HepG2 (cell line): Measurements from ENCODE around the gene IQCH. TPM values are rescaled to one million over a fixed set of nuclear protein-coding genes. Genes with fewer than 3 reads are reported as not detected.
A peak's percentile ranks its signal among the peaks of the same experiment; 100 is the strongest.

ENCODE experiments used
- ARID5B ChIP-seq: IDR thresholded peaks from 2 replicates; pipeline ENCODE4 v1.4.0; 2020; ENCODE audit warnings: mild to moderate bottlenecking, missing genetic modification reagents
- BCL6 ChIP-seq: IDR thresholded peaks from 2 replicates; pipeline ENCODE4 v1.6.1; 2016; ENCODE audit warnings: missing genetic modification reagents, missing compliant biosample characterization
- MATR3 ChIP-seq: sonication (generic); formaldehyde crosslinking; IDR thresholded peaks from 2 replicates; pipeline ENCODE4 v1.4.0; 2020; ENCODE audit warnings: missing genetic modification reagents
- MYC ChIP-seq: sonication (generic); formaldehyde crosslinking; IDR thresholded peaks from 2 replicates; pipeline ENCODE4 v1.9.0; 2021; ENCODE audit warnings: missing genetic modification reagents, borderline replicate concordance
- NR0B2 ChIP-seq: sonication (generic); formaldehyde crosslinking; IDR thresholded peaks from 2 replicates; pipeline ENCODE4 v1.4.0; 2020; ENCODE audit warnings: mild to moderate bottlenecking, missing genetic modification reagents
- PHF5A ChIP-seq: IDR thresholded peaks from one replicate; pipeline ENCODE4 v1.6.1; 2018; ENCODE audit warnings: low read depth, missing genetic modification reagents; ENCODE audit not compliant: unreplicated experiment
- POGK ChIP-seq: sonication (generic); formaldehyde crosslinking; conservative IDR thresholded peaks from 2 replicates; pipeline ENCODE4 v1.8.0; 2022; ENCODE audit warnings: mild to moderate bottlenecking, moderate library complexity, missing genetic modification reagents
- PRDM15 ChIP-seq: sonication (generic); formaldehyde crosslinking; IDR thresholded peaks from 2 replicates; pipeline ENCODE4 v1.4.0; 2020; ENCODE audit warnings: missing genetic modification reagents
- RFX1 ChIP-seq: fragments of 450-650 bp; IDR thresholded peaks from 2 replicates; pipeline ENCODE4 v1.6.1; 2017
- TIGD3 ChIP-seq: sonication (generic); formaldehyde crosslinking; IDR thresholded peaks from 2 replicates; pipeline ENCODE4 v1.5.1; 2020; ENCODE audit warnings: mild to moderate bottlenecking, missing genetic modification reagents, borderline replicate concordance
- ZBTB25 ChIP-seq: IDR thresholded peaks from 2 replicates; pipeline ENCODE4 v1.6.1; 2018; ENCODE audit warnings: missing genetic modification reagents
- ZNF326 ChIP-seq: sonication (generic); formaldehyde crosslinking; IDR thresholded peaks from 2 replicates; pipeline ENCODE4 v1.4.0; 2020; ENCODE audit warnings: missing genetic modification reagents, borderline replicate concordance
- ZNF329 ChIP-seq: sonication (generic); formaldehyde crosslinking; IDR thresholded peaks from 2 replicates; pipeline ENCODE4 v1.9.0; 2021; ENCODE audit warnings: low read depth, mild to moderate bottlenecking, missing genetic modification reagents
- ZNF619 ChIP-seq: sonication (generic); formaldehyde crosslinking; IDR thresholded peaks from 2 replicates; pipeline ENCODE4 v1.4.0; 2020; ENCODE audit warnings: mild to moderate bottlenecking, missing genetic modification reagents
- ZSCAN31 ChIP-seq: sonication (generic); formaldehyde crosslinking; IDR thresholded peaks from 2 replicates; pipeline ENCODE4 v1.5.0; 2020; ENCODE audit warnings: low read depth, mild to moderate bottlenecking, missing genetic modification reagents
- polyA plus RNA-seq, 8 experiments: library from polyadenylated mRNA; depleted of rRNA in 3 of 8; stranded (reverse) in 7 of 8; unstranded in 1 of 8; fragments of >200 nt; fragmentation: Illumina TruSeq in 4 of 8; extraction: Trizol in 4 of 8; gene quantifications; 2 replicates each; pipeline versions ENCODE4 v1.2.1 to v1.2.3, GENCODE V29; 2011 to 2016; ENCODE audit warnings: low read depth in 4 of 8, missing spikeins in 1 of 8, mixed read lengths in 1 of 8; ENCODE audit not compliant: insufficient read depth in 1 of 8
- total RNA-seq, 5 experiments: library from RNA; depleted of rRNA; stranded (reverse); fragments of >200 nt; fragmentation: Illumina TruSeq; extraction: Trizol; gene quantifications; 2 replicates each; pipeline ENCODE4 v1.2.3, GENCODE V29; 2016; ENCODE audit warnings: low read depth in 1 of 5

The IQCH gene
- total and polyA plus RNA-seq, 2 of the 13 experiments (the other 11 are each of a cell fraction or from before 2014, with no cell fraction given) = 0.16 to 0.55 TPM

- TF ChIP-seq PRDM15 (CRISPR knock-in tag) = no peak
- TF ChIP-seq PHF5A (CRISPR knock-in tag) = no peak
- 0 out of 2 replicates have a peak, but pooled peaks have one; percentile 53 for TF ChIP-seq ZBTB25 (CRISPR knock-in tag)
- no peak for TF ChIP-seq ZNF326 (CRISPR knock-in tag)
- TF ChIP-seq ARID5B (CRISPR knock-in tag) = peak; percentile 35; the same call in 1 of the 2 replicates
- 0 out of 2 replicates have a peak, but pooled peaks have one; percentile 13 for TF ChIP-seq BCL6 (CRISPR knock-in tag)
- 0 out of 2 replicates have a peak, but pooled peaks have one; percentile 58 for TF ChIP-seq ZSCAN31
- peak; percentile 40; the same call in 1 of the 2 replicates for TF ChIP-seq ZNF329 (CRISPR knock-in tag)
- TF ChIP-seq POGK = peak; percentile 77; the same call in 1 of the 2 replicates
- no peak for TF ChIP-seq MATR3 (CRISPR knock-in tag)
- no peak for TF ChIP-seq ZNF619 (CRISPR knock-in tag)
- TF ChIP-seq TIGD3 = no peak
- peak; percentile 88 for TF ChIP-seq MYC (CRISPR knock-in tag)
- no peak for TF ChIP-seq RFX1
- peak; percentile 84; the same call in 1 of the 2 replicates for TF ChIP-seq NR0B2 (CRISPR knock-in tag)
These were observed 288.1 kb downstream of the IQCH start, which contains the start of gene MAP2K5 (continued) for GRCh38 chr15:67542420-67543347.
